K562 (cell line): Measurements from ENCODE around the gene HPX. TPM values are rescaled to one million over a fixed set of nuclear protein-coding genes. Genes with fewer than 3 reads are reported as not detected.

ENCODE experiments used
- BRF2 ChIP-seq: IDR thresholded peaks from 3 replicates; pipeline ENCODE4 v1.6.1; 2011; ENCODE audit warnings: borderline replicate concordance, mild to moderate bottlenecking; ENCODE audit not compliant: insufficient read length, insufficient read depth
- DLX4 ChIP-seq: fragments of 250-450 bp; sonication (Bioruptor Pico); IDR thresholded peaks from 2 replicates; pipeline ENCODE4 v1.6.1; 2021; ENCODE audit warnings: mild to moderate bottlenecking
- HNRNPLL ChIP-seq: fragments of 200-400 bp; formaldehyde crosslinking; IDR thresholded peaks from 2 replicates; pipeline ENCODE4 v1.6.1; 2017; ENCODE audit warnings: low read length, low read depth, mild to moderate bottlenecking; ENCODE audit not compliant: poor library complexity, severe bottlenecking
- KDM2B ChIP-seq: fragments of 250-450 bp; sonication (Bioruptor Pico); IDR thresholded peaks from 2 replicates; pipeline ENCODE4 v1.8.0; 2021; ENCODE audit warnings: mild to moderate bottlenecking, moderate library complexity
- NR2F6 ChIP-seq: fragments of 450-650 bp; formaldehyde crosslinking; IDR thresholded peaks from 2 replicates; pipeline ENCODE4 v1.4.0; 2020; ENCODE audit warnings: mild to moderate bottlenecking
- RAD21 ChIP-seq, 2 experiments: fragments of 250-450 bp in 1 of 2; fragments of 450-650 bp in 1 of 2; sonication (Bioruptor Pico) in 1 of 2; formaldehyde crosslinking in 1 of 2; IDR thresholded peaks in 1 of 2; conservative IDR thresholded peaks in 1 of 2; 2 replicates each; pipeline versions ENCODE4 v1.4.0 to v1.8.0; 2020 to 2022; ENCODE audit warnings: mild to moderate bottlenecking in 2 of 2, moderate library complexity in 1 of 2
- RNF219 ChIP-seq: fragments of 250-450 bp; sonication (Bioruptor Pico); IDR thresholded peaks from 2 replicates; pipeline ENCODE4 v1.5.0; 2022; ENCODE audit warnings: mild to moderate bottlenecking
- SAFB2 ChIP-seq: fragments of 200-400 bp; formaldehyde crosslinking; IDR thresholded peaks from 2 replicates; pipeline ENCODE4 v1.6.1; 2018; ENCODE audit warnings: borderline replicate concordance, low read length, low read depth, moderate library complexity; ENCODE audit not compliant: severe bottlenecking
- SP1 ChIP-seq: sonication (generic); formaldehyde crosslinking; IDR thresholded peaks from 2 replicates; pipeline ENCODE4 v1.8.1; 2022; ENCODE audit warnings: mild to moderate bottlenecking, missing genetic modification reagents
- TSHZ1 ChIP-seq: fragments of 250-450 bp; sonication (Bioruptor Pico); IDR thresholded peaks from 2 replicates; pipeline ENCODE4 v1.4.0; 2020; ENCODE audit warnings: mild to moderate bottlenecking, moderate library complexity
- XRCC5 ChIP-seq: fragments of 200-400 bp; formaldehyde crosslinking; IDR thresholded peaks from 2 replicates; pipeline ENCODE4 v1.6.1; 2017; ENCODE audit warnings: low read depth, mild to moderate bottlenecking, low read length
- ZNF184 ChIP-seq: sonication (generic); formaldehyde crosslinking; IDR thresholded peaks from 2 replicates; pipeline ENCODE4 v1.5.0; 2020; ENCODE audit warnings: missing genetic modification reagents
- ZNF311 ChIP-seq: fragments of 250-450 bp; sonication (Bioruptor Pico); IDR thresholded peaks from 2 replicates; pipeline ENCODE4 v1.4.0; 2020; ENCODE audit warnings: mild to moderate bottlenecking, moderate library complexity
- ZNF518B ChIP-seq: fragments of 250-450 bp; sonication (Bioruptor Pico); IDR thresholded peaks from 2 replicates; pipeline ENCODE4 v1.5.0; 2021; ENCODE audit warnings: mild to moderate bottlenecking, moderate library complexity
- ZNF780A ChIP-seq: fragments of 250-450 bp; sonication (Bioruptor Pico); IDR thresholded peaks from 2 replicates; pipeline ENCODE4 v1.5.0; 2021; ENCODE audit warnings: mild to moderate bottlenecking
- polyA plus RNA-seq, 8 experiments: library from polyadenylated mRNA; depleted of rRNA in 4 of 8; stranded (reverse) in 5 of 8; unstranded in 3 of 8; fragments of >200 nt; fragmentation: Nextera tagmentation in 2 of 8; fragmentation: Illumina TruSeq in 1 of 8; extraction: Ambion mirVana in 2 of 8; extraction: Trizol in 1 of 8; gene quantifications; 2 replicates each; pipeline versions ENCODE4 v1.2.1 to v1.2.3, GENCODE V29; 2011 to 2014; ENCODE audit warnings: inconsistent platforms in 1 of 8, missing spikeins in 1 of 8
- total RNA-seq, 7 experiments: library from RNA; depleted of rRNA in 6 of 7; stranded (reverse); fragments of >200 nt in 6 of 7; fragmentation: Illumina TruSeq in 2 of 7; extraction: Trizol in 2 of 7; gene quantifications; 2 replicates each; pipeline versions ENCODE4 v1.2.1 to v1.2.3, GENCODE V29; 2011 to 2021; ENCODE audit warnings: low replicate concordance in 1 of 7

The HPX gene
- total and polyA plus RNA-seq, 9 of the 15 experiments (the other 6 are each of a cell fraction or from before 2014, with no cell fraction given): 0.12 to 1.2 (median 0.49) TPM; not detected in 1

GRCh38 chr11:6481012-6481923 lies 40.5 kb upstream of the HPX start, which contains the start of the genes ARFIP2 and TIMM10B (continued):
- TF ChIP-seq SAFB2: no peak
- no peak for TF ChIP-seq RNF219
- no peak for TF ChIP-seq DLX4 (CRISPR knock-in tag)
- TF ChIP-seq HNRNPLL: peak; percentile 99
- no peak for TF ChIP-seq ZNF518B (CRISPR knock-in tag)
- TF ChIP-seq ZNF184 (CRISPR knock-in tag): no peak
- no peak for TF ChIP-seq BRF2
- TF ChIP-seq NR2F6 (CRISPR knock-in tag): no peak
- TF ChIP-seq KDM2B: 0 out of 2 replicates have a peak, but pooled peaks have one; percentile 5
- TF ChIP-seq SP1: peak; percentile 83
- TF ChIP-seq TSHZ1 (CRISPR knock-in tag): no peak
- no peak for TF ChIP-seq ZNF780A (CRISPR knock-in tag)
- no peak for TF ChIP-seq ZNF311
- TF ChIP-seq RAD21 (CRISPR knock-in tag; conservative IDR thresholded peaks at IDR 0.05 in 1 of 2, IDR thresholded peaks at IDR 0.05 in 1 of 2): no peak
- TF ChIP-seq XRCC5: no peak; the same call in 1 of the 2 replicates
